H9 (cell line): ENCODE data around the gene RAB35. TPM values are rescaled to one million over a fixed set of nuclear protein-coding genes. Genes with fewer than 3 reads are reported as not detected.

ENCODE experiments used
- DNase-seq: peaks from one replicate; pipeline ENCODE4 v3.0.0-alpha.2; 2017
- H2AFZ ChIP-seq: one replicate; pipeline ENCODE4 v1.6.1; 2013; ENCODE audit warnings: mild to moderate bottlenecking, low read length, control low read depth, moderate library complexity
- H2AK5ac ChIP-seq: 2 replicates; pipeline ENCODE4 v1.6.1; 2013; ENCODE audit warnings: low read length, control low read depth, mixed read lengths; ENCODE audit not compliant: insufficient read length
- H2BK120ac ChIP-seq: one replicate; pipeline ENCODE4 v1.6.1; 2013; ENCODE audit warnings: low read depth, mild to moderate bottlenecking, low read length, control low read depth, inconsistent platforms; ENCODE audit not compliant: poor library complexity, severe bottlenecking
- H2BK12ac ChIP-seq: 2 replicates; pipeline ENCODE4 v1.6.1; 2013; ENCODE audit warnings: low read length, control low read depth, mixed read lengths, low read depth; ENCODE audit not compliant: insufficient read length
- H2BK15ac ChIP-seq: 2 replicates; pipeline ENCODE4 v1.6.1; 2013; ENCODE audit warnings: low read depth, low read length, control low read depth
- H2BK20ac ChIP-seq: one replicate; pipeline ENCODE4 v1.6.1; 2013; ENCODE audit warnings: low read depth, mild to moderate bottlenecking, low read length, control low read depth, inconsistent platforms; ENCODE audit not compliant: poor library complexity, severe bottlenecking
- H2BK5ac ChIP-seq: 2 replicates; pipeline ENCODE4 v1.6.1; 2013; ENCODE audit warnings: low read length, control low read depth, mixed read lengths; ENCODE audit not compliant: insufficient read length
- H3K14ac ChIP-seq: 2 replicates; pipeline ENCODE4 v1.6.1; 2013; ENCODE audit warnings: low read length, control low read depth; ENCODE audit not compliant: insufficient read depth
- H3K18ac ChIP-seq: 2 replicates; pipeline ENCODE4 v1.6.1; 2013; ENCODE audit warnings: low read depth, mild to moderate bottlenecking, mixed read lengths, low read length, control low read depth; ENCODE audit not compliant: insufficient read length
- H3K23ac ChIP-seq: 2 replicates; pipeline ENCODE4 v1.6.1; 2013; ENCODE audit warnings: low read length, control low read depth, mixed read lengths, low read depth; ENCODE audit not compliant: insufficient read length
- H3K23me2 ChIP-seq: 2 replicates; pipeline ENCODE4 v1.6.1; 2013; ENCODE audit warnings: low read depth, mild to moderate bottlenecking, mixed read lengths, low read length, control low read depth; ENCODE audit not compliant: insufficient read length, poor library complexity, severe bottlenecking
- H3K27ac ChIP-seq: 2 replicates; pipeline ENCODE4 v1.5.1; 2013; ENCODE audit warnings: low read length, control low read depth, mixed read lengths, low read depth; ENCODE audit not compliant: insufficient read length
- H3K27me3 ChIP-seq: 2 replicates; pipeline ENCODE4 v1.6.1; 2013; ENCODE audit warnings: low read length, control low read depth, inconsistent platforms; ENCODE audit not compliant: insufficient read depth
- H3K4ac ChIP-seq: 2 replicates; pipeline ENCODE4 v1.6.1; 2013; ENCODE audit warnings: low read depth, mild to moderate bottlenecking, control low read depth, inconsistent platforms, low read length, moderate library complexity
- H3K4me1 ChIP-seq: 2 replicates; pipeline ENCODE4 v1.6.1; 2013; ENCODE audit warnings: low read length, control low read depth, inconsistent platforms; ENCODE audit not compliant: insufficient read depth
- H3K4me2 ChIP-seq: 2 replicates; pipeline ENCODE4 v1.6.1; 2013; ENCODE audit warnings: low read length, control low read depth, mixed read lengths; ENCODE audit not compliant: insufficient read length, insufficient read depth
- H3K56ac ChIP-seq: 2 replicates; pipeline ENCODE4 v1.6.1; 2013; ENCODE audit warnings: low read depth, mild to moderate bottlenecking, mixed read lengths, low read length, control low read depth; ENCODE audit not compliant: insufficient read length
- H3K79me1 ChIP-seq: 2 replicates; pipeline ENCODE4 v1.6.1; 2013; ENCODE audit warnings: low read depth, mild to moderate bottlenecking, moderate library complexity, low read length, control low read depth, inconsistent platforms; ENCODE audit not compliant: insufficient read depth, poor library complexity, severe bottlenecking
- H3K79me2 ChIP-seq: 2 replicates; pipeline ENCODE4 v1.6.1; 2013; ENCODE audit warnings: low read length, control low read depth, inconsistent platforms; ENCODE audit not compliant: insufficient read depth
- H3K9ac ChIP-seq: 2 replicates; pipeline ENCODE4 v1.6.1; 2013; ENCODE audit warnings: low read length, control low read depth, mixed read lengths; ENCODE audit not compliant: insufficient read length; ENCODE audit errors: extremely low read depth
- H3K9me3 ChIP-seq: one replicate; pipeline ENCODE4 v1.6.1; 2013; ENCODE audit warnings: low read depth, low read length, inconsistent platforms; ENCODE audit not compliant: control insufficient read depth
- H3T11ph ChIP-seq: one replicate; pipeline ENCODE4 v1.6.1; 2013; ENCODE audit warnings: mild to moderate bottlenecking, low read length, control low read depth, inconsistent platforms
- H4K20me1 ChIP-seq: one replicate; pipeline ENCODE4 v1.6.1; 2013; ENCODE audit not compliant: control insufficient read depth, insufficient read length, insufficient read depth
- H4K5ac ChIP-seq: 2 replicates; pipeline ENCODE4 v1.6.1; 2013; ENCODE audit warnings: low read depth, mild to moderate bottlenecking, mixed read lengths, low read length, control low read depth; ENCODE audit not compliant: insufficient read length
- H4K8ac ChIP-seq: replicated peaks from 2 replicates; pipeline ENCODE4 v1.6.1; 2013; ENCODE audit warnings: low read length, control low read depth, mixed read lengths, low read depth; ENCODE audit not compliant: insufficient read length
- H4K91ac ChIP-seq: 2 replicates; pipeline ENCODE4 v1.6.1; 2013; ENCODE audit warnings: low read depth, mild to moderate bottlenecking, moderate library complexity, mixed read lengths, low read length, control low read depth; ENCODE audit not compliant: insufficient read length
- H3K27ac Mint-ChIP-seq, 3 experiments: 2 replicates in 2 of 3; 3 replicates in 1 of 3; pipeline ENCODE4 v1.8.0; 2020 to 2021; ENCODE audit warnings: mixed read lengths in 3 of 3, mild to moderate bottlenecking in 1 of 3, moderate library complexity in 1 of 3
- H3K27me3 Mint-ChIP-seq: 2 replicates; pipeline ENCODE4 v1.8.0; 2021; ENCODE audit warnings: low read depth, mild to moderate bottlenecking, moderate library complexity, mixed read lengths
- H3K36me3 Mint-ChIP-seq, 3 experiments: 2 replicates in 2 of 3; 3 replicates in 1 of 3; pipeline ENCODE4 v1.8.0; 2020 to 2021; ENCODE audit warnings: low read depth in 3 of 3, mixed read lengths in 3 of 3; ENCODE audit not compliant: insufficient read depth in 1 of 3
- H3K4me1 Mint-ChIP-seq, 2 experiments: 2 replicates each; pipeline ENCODE4 v1.8.0; 2020; ENCODE audit warnings: mixed read lengths in 2 of 2
- H3K4me3 Mint-ChIP-seq, 2 experiments: 2 replicates in 1 of 2; 3 replicates in 1 of 2; pipeline ENCODE4 v1.8.0; 2020 to 2021; ENCODE audit warnings: mild to moderate bottlenecking in 2 of 2, mixed read lengths in 2 of 2, moderate library complexity in 1 of 2
- H3K9me3 Mint-ChIP-seq, 2 experiments: 2 replicates in 1 of 2; 3 replicates in 1 of 2; pipeline ENCODE4 v1.8.0; 2020; ENCODE audit warnings: mild to moderate bottlenecking in 2 of 2, mixed read lengths in 2 of 2, moderate library complexity in 1 of 2
- CTCF ChIP-seq: fragments of 200-600 bp; sonication (generic); conservative IDR thresholded peaks from 3 replicates; pipeline ENCODE4 v1.8.0; 2021; ENCODE audit warnings: antibody characterized with exemption, mild to moderate bottlenecking
- WGBS: extraction: QIAGEN DNeasy Blood & Tissue Kit; methylation state at CpG from one replicate; pipeline ENCODE4 v1.1.7; 2013; ENCODE audit warnings: missing lambda C conversion rate, low lambda C conversion rate, mixed read lengths; ENCODE audit not compliant: insufficient read length; ENCODE audit errors: extremely low coverage; 5-methylcytosine and 5-hydroxymethylcytosine counted together
- total RNA-seq: library from RNA; stranded (reverse); gene quantifications from 2 replicates; pipeline ENCODE4 v1.2.1, GENCODE V29; 2021

Gene RAB35
- total RNA-seq, 1 experiment from 2014 or later: 60.0 TPM

GRCh38 chr12:120089105-120089504, 27.4 kb downstream of the RAB35 start:
- no peaks in the 10 kb centered on the region for H4K20me1 ChIP-seq
- H4K8ac ChIP-seq: no peak overlapping the region
- no peaks in the 10 kb centered on the region for H3K9me3 ChIP-seq
- H2BK15ac ChIP-seq: no peak overlapping the region
- DNase-seq: no peak
- no peak overlapping the region for H3K14ac ChIP-seq
- H3K4me2 ChIP-seq: no peak overlapping the region
- no peak overlapping the region for H3K27ac ChIP-seq
- H2BK120ac ChIP-seq: no peak overlapping the region
- H3K56ac ChIP-seq: no peak overlapping the region
- TF ChIP-seq CTCF: no peak
- H3K4me3 Mint-ChIP-seq: no peak overlapping the region; a peak in 1 of 5 replicates
- H4K5ac ChIP-seq: no peak overlapping the region
- no peak overlapping the region for H3T11ph ChIP-seq
- H3K9ac ChIP-seq: no peak overlapping the region
- no CpG with 5 or more reads among the region's 8 CpGs for WGBS
- H2AFZ ChIP-seq: no peak overlapping the region
- no peak overlapping the region for H4K91ac ChIP-seq
- no peak overlapping the region for H2BK12ac ChIP-seq
- no peak overlapping the region for H3K4ac ChIP-seq
- H3K79me1 ChIP-seq: no peaks in the 10 kb centered on the region
- no peak overlapping the region for H2AK5ac ChIP-seq
- peaks cover 5% of the 10 kb centered on the region; the same call in 1 of the 2 replicates for H3K4me1 ChIP-seq
- no peak overlapping the region for H2BK20ac ChIP-seq
- no peaks in the 10 kb centered on the region; the same call in 1 of the 2 replicates for H3K27me3 Mint-ChIP-seq
- no peaks in the 10 kb centered on the region; a peak in 1 of 5 replicates for H3K9me3 Mint-ChIP-seq
- no peak overlapping the region for H2BK5ac ChIP-seq
- peaks cover 55 to 60% of the 10 kb centered on the region in 2 experiments for H3K4me1 Mint-ChIP-seq
- no peaks in the 10 kb centered on the region for H3K79me2 ChIP-seq
- no peaks in the 10 kb centered on the region for H3K23me2 ChIP-seq
- H3K18ac ChIP-seq: no peak overlapping the region
- H3K36me3 Mint-ChIP-seq: peaks cover 14 to 24% (median 19%) of the 10 kb centered on the region in 3 experiments; a peak in 6 of 7 replicates
- H3K27ac Mint-ChIP-seq: peak overlapping the region in 1 of 3 experiments; percentile 1; a peak in 1 of 7 replicates
- no peaks in the 10 kb centered on the region for H3K27me3 ChIP-seq
- no peak overlapping the region for H3K23ac ChIP-seq
